ENCODE results near the gene PPP1R2B. TPM values are rescaled to one million over a fixed set of nuclear protein-coding genes. Genes with fewer than 3 reads are reported as not detected.

Gene PPP1R2B
- total RNA-seq, 1 donor from 2014 or later: not detected

DNA sequence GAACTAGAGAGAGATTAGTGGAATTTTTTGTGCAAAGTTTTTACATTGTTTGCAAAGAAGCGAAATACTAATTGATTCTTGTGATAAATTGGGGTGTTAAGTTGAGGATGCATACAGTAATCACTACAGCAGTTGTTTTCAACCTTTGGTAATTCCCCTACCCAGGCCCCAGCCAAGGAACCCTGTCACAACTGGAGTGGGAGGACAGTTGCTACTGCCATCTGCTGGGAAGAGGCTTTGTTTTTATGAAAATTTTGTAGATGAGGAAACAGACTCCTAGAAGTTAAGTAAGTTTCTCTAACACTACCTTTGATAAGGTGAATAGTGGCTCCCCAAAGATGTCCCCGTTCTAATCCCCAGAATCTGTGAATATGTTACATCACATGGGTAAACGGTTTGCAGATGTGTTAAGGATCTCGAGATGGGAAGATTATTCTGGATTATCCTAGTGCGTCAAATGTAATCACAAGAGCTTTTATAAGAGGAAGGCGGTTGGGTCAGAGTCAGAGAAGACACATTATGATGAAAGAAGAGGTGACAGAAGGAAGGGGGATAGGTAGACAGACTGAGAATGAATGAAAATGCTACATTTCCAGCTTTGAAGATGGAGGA, 34.0 kb upstream of the PPP1R2B start:
- Mint-ChIP-seq H3K9me3 (no peaks in the 10 kb centered on the region), H3K4me1 (no peaks in the 10 kb centered on the region), H3K27ac (ENCODE audit: unreplicated experiment) (no peak overlapping the region), H3K27me3 (ENCODE audit: low read depth) (no peaks in the 10 kb centered on the region), H3K36me3 (ENCODE audit: low read depth) (no peaks in the 10 kb centered on the region), H3K4me3 (no peak overlapping the region)
- TF ChIP-seq, protein P1, sequence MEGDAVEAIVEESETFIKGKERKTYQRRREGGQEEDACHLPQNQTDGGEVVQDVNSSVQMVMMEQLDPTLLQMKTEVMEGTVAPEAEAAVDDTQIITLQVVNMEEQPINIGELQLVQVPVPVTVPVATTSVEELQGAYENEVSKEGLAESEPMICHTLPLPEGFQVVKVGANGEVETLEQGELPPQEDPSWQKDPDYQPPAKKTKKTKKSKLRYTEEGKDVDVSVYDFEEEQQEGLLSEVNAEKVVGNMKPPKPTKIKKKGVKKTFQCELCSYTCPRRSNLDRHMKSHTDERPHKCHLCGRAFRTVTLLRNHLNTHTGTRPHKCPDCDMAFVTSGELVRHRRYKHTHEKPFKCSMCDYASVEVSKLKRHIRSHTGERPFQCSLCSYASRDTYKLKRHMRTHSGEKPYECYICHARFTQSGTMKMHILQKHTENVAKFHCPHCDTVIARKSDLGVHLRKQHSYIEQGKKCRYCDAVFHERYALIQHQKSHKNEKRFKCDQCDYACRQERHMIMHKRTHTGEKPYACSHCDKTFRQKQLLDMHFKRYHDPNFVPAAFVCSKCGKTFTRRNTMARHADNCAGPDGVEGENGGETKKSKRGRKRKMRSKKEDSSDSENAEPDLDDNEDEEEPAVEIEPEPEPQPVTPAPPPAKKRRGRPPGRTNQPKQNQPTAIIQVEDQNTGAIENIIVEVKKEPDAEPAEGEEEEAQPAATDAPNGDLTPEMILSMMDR (conservative IDR thresholded peaks at IDR 0.05): peak; percentile 64
- peak; percentile 36 for DNase-seq (ENCODE audit: low read depth, low spot score)

GRCh38 chr5:156819537-156819936, 30.6 kb upstream of the PPP1R2B start:
- Mint-ChIP-seq H3K9me3 (no peaks in the 10 kb centered on the region), H3K4me3 (no peak overlapping the region), H3K4me1 (no peaks in the 10 kb centered on the region), H3K27me3 (ENCODE audit: low read depth) (no peaks in the 10 kb centered on the region), H3K27ac (ENCODE audit: unreplicated experiment) (no peak overlapping the region), H3K36me3 (ENCODE audit: low read depth) (no peaks in the 10 kb centered on the region)
- no peak for DNase-seq (ENCODE audit: low read depth, low spot score)
- TF ChIP-seq, protein P1 (conservative IDR thresholded peaks at IDR 0.05): no peak

- TF ChIP-seq, protein P1 (conservative IDR thresholded peaks at IDR 0.05): no peak
- no peak overlapping the region for H3K4me3 Mint-ChIP-seq
- no peak for DNase-seq (ENCODE audit: low read depth, low spot score)
- H3K9me3 Mint-ChIP-seq: no peaks in the 10 kb centered on the region
- H3K27ac Mint-ChIP-seq (ENCODE audit: unreplicated experiment): no peak overlapping the region
- no peaks in the 10 kb centered on the region for H3K4me1 Mint-ChIP-seq
- no peaks in the 10 kb centered on the region for H3K36me3 Mint-ChIP-seq (ENCODE audit: low read depth)
- H3K27me3 Mint-ChIP-seq (ENCODE audit: low read depth): no peaks in the 10 kb centered on the region
Measured at GRCh38 chr5:156819967-156820581, 30.0 kb upstream of the PPP1R2B start.

DNA sequence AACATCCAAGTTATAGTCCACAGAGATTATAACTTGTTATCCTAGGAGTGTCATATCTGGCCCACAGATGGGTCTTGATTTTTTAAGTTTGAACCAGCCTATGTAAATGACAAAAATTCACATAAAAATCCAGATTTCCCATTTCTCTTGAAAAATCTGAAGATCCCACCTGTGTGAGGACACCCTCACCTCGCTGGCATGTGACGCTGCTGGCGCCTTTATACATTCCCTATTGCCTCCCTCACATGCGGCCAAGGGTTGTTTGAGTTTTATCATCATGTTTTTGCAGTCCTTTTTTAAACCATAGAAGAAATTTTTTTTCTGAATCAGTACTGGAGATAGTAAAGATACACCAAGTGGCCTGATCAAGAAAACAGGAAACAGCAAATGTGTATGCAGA, 25.9 kb upstream of the PPP1R2B start:
- Mint-ChIP-seq H3K4me1 (no peaks in the 10 kb centered on the region), H3K36me3 (ENCODE audit: low read depth) (no peaks in the 10 kb centered on the region), H3K9me3 (peaks cover 3% of the 10 kb centered on the region), H3K27me3 (ENCODE audit: low read depth) (peaks cover 18% of the 10 kb centered on the region), H3K4me3 (no peak overlapping the region), H3K27ac (ENCODE audit: unreplicated experiment) (no peak overlapping the region)
- no peak for DNase-seq (ENCODE audit: low read depth, low spot score)
- TF ChIP-seq, protein P1 (conservative IDR thresholded peaks at IDR 0.05): no peak

GRCh38 chr5:156824800-156825199, 25.3 kb upstream of the PPP1R2B start:
- Mint-ChIP-seq H3K36me3 (ENCODE audit: low read depth) (no peaks in the 10 kb centered on the region), H3K27me3 (ENCODE audit: low read depth) (peaks cover 18% of the 10 kb centered on the region), H3K9me3 (peaks cover 3% of the 10 kb centered on the region), H3K27ac (ENCODE audit: unreplicated experiment) (no peak overlapping the region), H3K4me1 (no peaks in the 10 kb centered on the region), H3K4me3 (no peak overlapping the region)
- TF ChIP-seq, protein P1 (conservative IDR thresholded peaks at IDR 0.05): peak; percentile 66
- DNase-seq (ENCODE audit: low read depth, low spot score): no peak
